Body of pancreas (tissue), 4 donors: ENCODE data around the gene GBP4. TPM values are rescaled to one million over a fixed set of nuclear protein-coding genes. Genes with fewer than 3 reads are reported as not detected.

Source experiments
- ATAC-seq: fragments of 150-250 bp; one replicate; pipeline ENCODE4 v1.9.1; 2016
- DNase-seq, 4 donors: peaks; one replicate each; pipeline ENCODE4 v3.0.0-alpha.2; 2019
- H3K27ac ChIP-seq, 4 donors: fragments of 200-600 bp; sonication (generic); 1 replicate in 3 of 4; 2 replicates in 1 of 4; pipeline versions ENCODE4 v1.5.1 to v1.6.1; 2016 to 2019; ENCODE audit warnings: mild to moderate bottlenecking in 1 of 4, mixed read lengths in 1 of 4, moderate library complexity in 1 of 4
- H3K27me3 ChIP-seq, 2 donors: fragments of 200-600 bp; sonication (generic); one replicate each; pipeline ENCODE4 v1.6.0; 2016; ENCODE audit warnings: mild to moderate bottlenecking in 1 of 2
- H3K36me3 ChIP-seq, 2 donors: fragments of 200-600 bp; sonication (generic); replicated peaks in 1 of 2; 2 replicates each; pipeline ENCODE4 v1.5.1; 2016; ENCODE audit warnings: low read depth in 2 of 2; ENCODE audit not compliant: insufficient read depth in 1 of 2
- H3K4me1 ChIP-seq: fragments of 200-600 bp; sonication (generic); one replicate; pipeline ENCODE4 v1.6.0; 2016
- H3K4me3 ChIP-seq, 2 donors: fragments of 200-600 bp; sonication (generic); 1 replicate in 1 of 2; 2 replicates in 1 of 2; pipeline ENCODE4 v1.5.1; 2016 to 2019
- H3K9me3 ChIP-seq, 3 donors: fragments of 200-600 bp; sonication (generic); 1 replicate in 2 of 3; 2 replicates in 1 of 3; pipeline ENCODE4 v1.5.1; 2016
- POLR2A ChIP-seq, 3 donors: fragments of 450-650 bp; IDR thresholded peaks; one replicate each; pipeline ENCODE4 v1.6.1; 2016; ENCODE audit warnings: antibody characterized with exemption in 3 of 3, mild to moderate bottlenecking in 2 of 3
- WGBS, 2 donors: methylation state at CpG; one replicate each; pipeline ENCODE4 v1.1.5; 2017; 5-methylcytosine and 5-hydroxymethylcytosine counted together
- intact Hi-C: fragments of 100-400 bp; cut with DNase I; formaldehyde crosslinking; loops from one replicate; pipeline ENCODE4 v1.15.1; 2023
- total RNA-seq, 2 donors: library from RNA; depleted of rRNA; stranded (reverse); fragments of >200 nt; gene quantifications; one replicate each; pipeline ENCODE4 v1.1.0, GENCODE V29; 2016
- TF ChIP-seq, protein P1 (sequence below), 7 experiments: fragments of 450-650 bp in 4 of 7; fragments of 200-600 bp in 3 of 7; sonication (generic) in 3 of 7; IDR thresholded peaks; one replicate each; pipeline ENCODE4 v1.5.1; 2016 to 2019; ENCODE audit warnings: antibody characterized with exemption in 7 of 7

GBP4 gene
- total RNA-seq, 2 donors from 2014 or later = 0.66 to 2.6 TPM

- H3K27ac ChIP-seq = no peak overlapping the region
- 78 to 86% methylated on average over 2 of the region's 2 CpGs for WGBS, 2 donors
- H3K4me3 ChIP-seq = no peak overlapping the region
- no peaks in the 10 kb centered on the region for H3K9me3 ChIP-seq
- ATAC-seq (no peak), DNase-seq (no peak)
- no peaks in the 10 kb centered on the region for H3K36me3 ChIP-seq
- H3K27me3 ChIP-seq = no peaks in the 10 kb centered on the region
- no peaks in the 10 kb centered on the region for H3K4me1 ChIP-seq
- intact Hi-C loops = no loop called here
- no peak for TF ChIP-seq POLR2A (IDR thresholded peaks at IDR 0.05)
- TF ChIP-seq, protein P1, sequence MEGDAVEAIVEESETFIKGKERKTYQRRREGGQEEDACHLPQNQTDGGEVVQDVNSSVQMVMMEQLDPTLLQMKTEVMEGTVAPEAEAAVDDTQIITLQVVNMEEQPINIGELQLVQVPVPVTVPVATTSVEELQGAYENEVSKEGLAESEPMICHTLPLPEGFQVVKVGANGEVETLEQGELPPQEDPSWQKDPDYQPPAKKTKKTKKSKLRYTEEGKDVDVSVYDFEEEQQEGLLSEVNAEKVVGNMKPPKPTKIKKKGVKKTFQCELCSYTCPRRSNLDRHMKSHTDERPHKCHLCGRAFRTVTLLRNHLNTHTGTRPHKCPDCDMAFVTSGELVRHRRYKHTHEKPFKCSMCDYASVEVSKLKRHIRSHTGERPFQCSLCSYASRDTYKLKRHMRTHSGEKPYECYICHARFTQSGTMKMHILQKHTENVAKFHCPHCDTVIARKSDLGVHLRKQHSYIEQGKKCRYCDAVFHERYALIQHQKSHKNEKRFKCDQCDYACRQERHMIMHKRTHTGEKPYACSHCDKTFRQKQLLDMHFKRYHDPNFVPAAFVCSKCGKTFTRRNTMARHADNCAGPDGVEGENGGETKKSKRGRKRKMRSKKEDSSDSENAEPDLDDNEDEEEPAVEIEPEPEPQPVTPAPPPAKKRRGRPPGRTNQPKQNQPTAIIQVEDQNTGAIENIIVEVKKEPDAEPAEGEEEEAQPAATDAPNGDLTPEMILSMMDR (IDR thresholded peaks at IDR 0.05) = no peak
Observed at GRCh38 chr1:89167590-89168230, 31.0 kb downstream of the GBP4 start.

DNA sequence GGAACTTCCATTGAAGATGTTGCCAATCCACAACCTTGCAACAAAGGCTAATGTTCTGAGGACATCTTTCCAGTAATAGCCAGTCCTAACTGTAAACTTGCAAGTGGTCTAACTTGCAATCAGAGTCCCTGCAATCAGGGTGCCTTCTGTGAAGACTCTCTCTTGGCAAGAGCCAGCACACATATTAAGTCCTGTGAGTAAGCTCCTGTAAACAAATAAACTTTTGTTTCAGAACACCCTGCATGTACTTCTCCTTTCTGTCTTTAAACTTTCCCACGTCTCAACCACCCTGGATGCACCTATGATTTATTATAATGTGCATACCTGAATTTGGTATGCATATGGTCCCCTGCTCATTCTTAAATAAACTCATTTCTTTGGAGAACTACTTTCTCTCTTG is 32.0 kb downstream of the GBP4 start:
- Histone ChIP-seq H3K4me3 (no peak overlapping the region), H3K27ac (no peak overlapping the region), H3K4me1 (no peaks in the 10 kb centered on the region), H3K36me3 (no peaks in the 10 kb centered on the region), H3K27me3 (no peaks in the 10 kb centered on the region), H3K9me3 (no peaks in the 10 kb centered on the region)
- TF ChIP-seq, protein P1 (IDR thresholded peaks at IDR 0.05) = no peak
- no peak for TF ChIP-seq POLR2A (IDR thresholded peaks at IDR 0.05)
- ATAC-seq (no peak), DNase-seq (no peak)
- intact Hi-C loops = no loop called here
- WGBS, 2 donors = 36 to 48% methylated on average over 1 of the region's 1 CpG

GRCh38 chr1:89165811-89166210 is 32.9 kb downstream of the GBP4 start:
- intact Hi-C loops = no loop called here

GRCh38 chr1:89151047-89151446 is 47.7 kb downstream of the GBP4 start:
- no peak overlapping the region for H3K4me3 ChIP-seq
- intact Hi-C loops = no loop called here
- H3K27ac ChIP-seq = no peak overlapping the region
- 13 to 24% methylated on average over 1 of the region's 1 CpG for WGBS, 2 donors
- no peak for ATAC-seq
- H3K36me3 ChIP-seq = no peaks in the 10 kb centered on the region
- no peak for TF ChIP-seq POLR2A (IDR thresholded peaks at IDR 0.05)
- TF ChIP-seq, protein P1 (IDR thresholded peaks at IDR 0.05) = no peak
- H3K27me3 ChIP-seq = no peaks in the 10 kb centered on the region
- no peaks in the 10 kb centered on the region for H3K4me1 ChIP-seq
- DNase-seq = no peak
- no peaks in the 10 kb centered on the region for H3K9me3 ChIP-seq

More at GRCh38 chr1:89165811-89166210, 32.9 kb downstream of the GBP4 start:
- TF ChIP-seq, protein P1 (IDR thresholded peaks at IDR 0.05) = no peak
- no peak for TF ChIP-seq POLR2A (IDR thresholded peaks at IDR 0.05)
- Histone ChIP-seq H3K27ac (no peak overlapping the region), H3K36me3 (no peaks in the 10 kb centered on the region), H3K4me1 (no peaks in the 10 kb centered on the region), H3K27me3 (no peaks in the 10 kb centered on the region), H3K4me3 (no peak overlapping the region), H3K9me3 (peaks cover 0 to 4% (median 0%) of the 10 kb centered on the region in 3 donors)
- 88 to 92% methylated on average over 5 of the region's 5 CpGs for WGBS, 2 donors
- ATAC-seq (no peak), DNase-seq (no peak)

- no peaks in the 10 kb centered on the region for H3K36me3 ChIP-seq
- ATAC-seq (no peak), DNase-seq (no peak)
- intact Hi-C loops = no loop called here
- no peak for TF ChIP-seq POLR2A (IDR thresholded peaks at IDR 0.05)
- TF ChIP-seq, protein P1 (IDR thresholded peaks at IDR 0.05) = no peak
- no peak overlapping the region for H3K4me3 ChIP-seq
- H3K9me3 ChIP-seq = no peaks in the 10 kb centered on the region
- H3K27ac ChIP-seq = no peak overlapping the region
- H3K4me1 ChIP-seq = no peaks in the 10 kb centered on the region
- no peaks in the 10 kb centered on the region for H3K27me3 ChIP-seq
- WGBS, 2 donors = 54 to 76% methylated on average over 3 of the region's 3 CpGs
Observed at GRCh38 chr1:89149976-89150375, 48.8 kb downstream of the GBP4 start.
